DND-41 (cell line): ENCODE results near the gene CHRNA9.

Experiments used
- ATAC-seq: fragments of 200-7000 bp; cut with Tn5 transposase; 3 replicates; pipeline ENCODE4 v1.9.1; 2021; ENCODE audit warnings: low read depth; ENCODE audit not compliant: insufficient read depth
- DNase-seq: peaks from one replicate; pipeline ENCODE4 v3.0.0-alpha.2; 2020
- H2AFZ ChIP-seq: 2 replicates; pipeline ENCODE4 v1.6.0; 2012; ENCODE audit warnings: low read depth, low read length
- H3K27ac ChIP-seq: 2 replicates; pipeline ENCODE4 v1.5.1; 2012; ENCODE audit warnings: low read length, inconsistent platforms
- H3K27me3 ChIP-seq: fragments of 200-600 bp; sonication (generic); 2 replicates; pipeline ENCODE4 v1.6.0; 2012; ENCODE audit warnings: low read length, mild to moderate bottlenecking, inconsistent platforms; ENCODE audit not compliant: insufficient read depth, poor library complexity
- H3K36me3 ChIP-seq: 2 replicates; pipeline ENCODE4 v1.5.1; 2012; ENCODE audit warnings: low read length, inconsistent platforms; ENCODE audit not compliant: insufficient read depth
- H3K4me1 ChIP-seq: 2 replicates; pipeline ENCODE4 v1.5.1; 2012; ENCODE audit warnings: mild to moderate bottlenecking, low read length; ENCODE audit not compliant: insufficient read depth
- H3K4me2 ChIP-seq: 2 replicates; pipeline ENCODE4 v1.6.0; 2012; ENCODE audit warnings: mild to moderate bottlenecking, moderate library complexity, low read length, inconsistent platforms; ENCODE audit not compliant: insufficient read depth
- H3K4me3 ChIP-seq, 2 experiments: fragments of 200-600 bp in 1 of 2; shearing (Covaris generic) in 1 of 2; 2 replicates each; pipeline ENCODE4 v1.5.1; 2012 to 2016; ENCODE audit warnings: inconsistent platforms in 2 of 2, low read length in 2 of 2, mild to moderate bottlenecking in 2 of 2, low read depth in 1 of 2, moderate library complexity in 1 of 2
- H3K79me2 ChIP-seq: 2 replicates; pipeline ENCODE4 v1.6.0; 2012; ENCODE audit warnings: low read length, inconsistent platforms; ENCODE audit not compliant: insufficient read depth
- H3K9ac ChIP-seq: 2 replicates; pipeline ENCODE4 v1.6.0; 2012; ENCODE audit warnings: low read depth, mild to moderate bottlenecking, inconsistent platforms, low read length, moderate library complexity
- H3K9me3 ChIP-seq: 2 replicates; pipeline ENCODE4 v1.5.1; 2012; ENCODE audit warnings: low read length, moderate library complexity, mild to moderate bottlenecking, inconsistent platforms; ENCODE audit not compliant: insufficient read depth, severe bottlenecking
- H4K20me1 ChIP-seq: 2 replicates; pipeline ENCODE4 v1.6.0; 2012; ENCODE audit warnings: low read length; ENCODE audit not compliant: insufficient read depth
- EZH2 ChIP-seq: IDR thresholded peaks from 3 replicates; pipeline ENCODE4 v1.6.1; 2012; ENCODE audit warnings: borderline replicate concordance, low read depth, mild to moderate bottlenecking, moderate library complexity, low read length, inconsistent platforms; ENCODE audit not compliant: severe bottlenecking
- TF ChIP-seq, protein P1 (sequence below): IDR thresholded peaks from 2 replicates; pipeline ENCODE4 v1.5.1; 2012; ENCODE audit warnings: borderline replicate concordance, low read length, moderate library complexity, mild to moderate bottlenecking; ENCODE audit not compliant: poor library complexity, severe bottlenecking; ENCODE audit errors: extremely low read depth

The CHRNA9 gene

DNA sequence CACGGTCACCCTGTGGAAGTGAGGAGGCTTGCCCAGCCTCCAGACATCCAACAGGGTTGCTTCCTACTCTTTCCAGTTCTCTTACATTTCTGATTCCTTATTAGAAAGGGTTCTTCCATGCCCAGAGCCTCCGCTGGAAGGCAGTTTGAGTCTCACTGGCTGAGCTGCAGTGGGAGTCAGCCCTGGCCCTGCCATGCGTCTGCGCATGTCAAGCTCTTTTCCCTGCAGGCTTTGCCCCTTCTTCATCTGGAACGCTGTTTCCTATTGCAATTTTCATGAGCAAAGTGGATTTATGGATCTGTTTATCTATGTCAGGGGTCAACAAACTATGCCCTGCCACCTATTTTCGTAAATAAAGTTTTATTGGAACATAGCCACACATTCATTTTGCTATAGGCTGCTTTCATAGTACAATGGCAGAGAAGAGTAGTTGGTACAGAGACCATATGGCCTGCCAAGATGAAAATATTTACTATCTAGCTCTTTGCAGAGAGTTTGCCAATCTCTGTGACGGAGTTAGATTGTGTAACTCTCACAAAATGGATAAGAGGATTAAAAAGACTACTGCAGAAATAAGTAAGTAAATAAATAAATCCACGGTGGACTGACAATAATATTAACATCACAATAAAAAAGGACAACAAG, 3.9 kb upstream of the CHRNA9 start:
- Histone ChIP-seq H3K4me2 (no peak overlapping the region), H3K27me3 (no peaks in the 10 kb centered on the region), H3K9me3 (no peaks in the 10 kb centered on the region), H3K36me3 (no peaks in the 10 kb centered on the region), H3K4me1 (no peaks in the 10 kb centered on the region), H3K4me3 (no peak overlapping the region), H3K9ac (no peak overlapping the region), H3K79me2 (no peaks in the 10 kb centered on the region), H2AFZ (no peak overlapping the region), H3K27ac (no peak overlapping the region), H4K20me1 (no peaks in the 10 kb centered on the region)
- TF ChIP-seq EZH2 = no peak
- TF ChIP-seq, protein P1, sequence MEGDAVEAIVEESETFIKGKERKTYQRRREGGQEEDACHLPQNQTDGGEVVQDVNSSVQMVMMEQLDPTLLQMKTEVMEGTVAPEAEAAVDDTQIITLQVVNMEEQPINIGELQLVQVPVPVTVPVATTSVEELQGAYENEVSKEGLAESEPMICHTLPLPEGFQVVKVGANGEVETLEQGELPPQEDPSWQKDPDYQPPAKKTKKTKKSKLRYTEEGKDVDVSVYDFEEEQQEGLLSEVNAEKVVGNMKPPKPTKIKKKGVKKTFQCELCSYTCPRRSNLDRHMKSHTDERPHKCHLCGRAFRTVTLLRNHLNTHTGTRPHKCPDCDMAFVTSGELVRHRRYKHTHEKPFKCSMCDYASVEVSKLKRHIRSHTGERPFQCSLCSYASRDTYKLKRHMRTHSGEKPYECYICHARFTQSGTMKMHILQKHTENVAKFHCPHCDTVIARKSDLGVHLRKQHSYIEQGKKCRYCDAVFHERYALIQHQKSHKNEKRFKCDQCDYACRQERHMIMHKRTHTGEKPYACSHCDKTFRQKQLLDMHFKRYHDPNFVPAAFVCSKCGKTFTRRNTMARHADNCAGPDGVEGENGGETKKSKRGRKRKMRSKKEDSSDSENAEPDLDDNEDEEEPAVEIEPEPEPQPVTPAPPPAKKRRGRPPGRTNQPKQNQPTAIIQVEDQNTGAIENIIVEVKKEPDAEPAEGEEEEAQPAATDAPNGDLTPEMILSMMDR = no peak
- DNase-seq = no peak
- ATAC-seq = no peak

DNA sequence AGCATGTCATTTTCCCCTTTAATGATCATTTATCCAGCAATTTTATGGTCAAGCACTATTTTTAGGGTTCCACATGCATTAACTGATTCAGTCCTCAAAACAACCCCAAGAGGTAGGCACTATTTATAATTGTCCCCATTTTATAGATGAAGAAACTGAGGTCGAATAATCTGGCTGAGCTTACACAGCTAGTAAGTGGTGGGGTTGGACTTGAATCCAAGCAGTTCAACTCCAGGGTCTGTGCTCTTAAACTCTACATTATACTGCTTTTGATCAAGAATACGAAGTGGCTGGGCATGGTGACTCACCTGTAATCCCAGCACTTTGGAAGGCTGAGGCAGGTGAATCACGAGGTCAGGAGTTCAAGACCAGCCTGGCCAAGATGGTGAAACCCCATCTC, 3.2 kb upstream of the CHRNA9 start:
- H4K20me1 ChIP-seq = no peaks in the 10 kb centered on the region
- ATAC-seq (no peak), DNase-seq (no peak)
- no peaks in the 10 kb centered on the region for H3K27me3 ChIP-seq
- no peak overlapping the region for H3K9ac ChIP-seq
- H2AFZ ChIP-seq = no peak overlapping the region
- H3K79me2 ChIP-seq = no peaks in the 10 kb centered on the region
- H3K4me2 ChIP-seq = no peak overlapping the region
- H3K4me3 ChIP-seq = no peak overlapping the region
- no peaks in the 10 kb centered on the region for H3K4me1 ChIP-seq
- no peak for TF ChIP-seq EZH2
- no peaks in the 10 kb centered on the region for H3K36me3 ChIP-seq
- H3K27ac ChIP-seq = no peak overlapping the region
- H3K9me3 ChIP-seq = no peaks in the 10 kb centered on the region

DNA sequence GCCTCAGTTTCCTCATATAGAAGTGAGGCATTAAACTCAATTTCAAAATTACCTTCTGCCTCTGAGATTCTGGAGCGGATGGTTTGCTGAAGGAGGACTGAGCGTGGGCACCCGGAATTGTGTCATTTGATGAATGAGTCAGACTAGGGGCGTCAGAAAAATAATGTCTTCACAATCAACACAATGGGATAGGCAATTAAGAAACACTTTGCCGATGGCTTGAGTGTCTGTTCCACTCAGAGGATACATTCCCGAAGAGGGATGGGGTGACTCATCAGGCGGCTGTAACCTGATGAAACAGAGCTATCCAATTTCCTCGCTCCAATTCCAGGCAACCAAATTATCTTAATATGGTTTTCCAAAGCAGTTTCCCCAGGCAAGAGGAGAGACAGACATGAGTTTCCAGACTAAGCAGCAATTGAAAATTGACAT, 1.2 kb upstream of the CHRNA9 start:
- TF ChIP-seq, protein P1 = no peak
- TF ChIP-seq EZH2 = no peak
- H3K4me1 ChIP-seq = no peaks in the 10 kb centered on the region
- no peak overlapping the region for H3K4me3 ChIP-seq
- no peaks in the 10 kb centered on the region for H3K27me3 ChIP-seq
- no peak overlapping the region for H3K4me2 ChIP-seq
- H3K9me3 ChIP-seq = no peaks in the 10 kb centered on the region
- H2AFZ ChIP-seq = no peak overlapping the region
- H3K27ac ChIP-seq = no peak overlapping the region
- H3K9ac ChIP-seq = no peak overlapping the region
- H3K36me3 ChIP-seq = no peaks in the 10 kb centered on the region
- ATAC-seq (no peak), DNase-seq (no peak)
- H4K20me1 ChIP-seq = no peaks in the 10 kb centered on the region
- no peaks in the 10 kb centered on the region for H3K79me2 ChIP-seq

DNA sequence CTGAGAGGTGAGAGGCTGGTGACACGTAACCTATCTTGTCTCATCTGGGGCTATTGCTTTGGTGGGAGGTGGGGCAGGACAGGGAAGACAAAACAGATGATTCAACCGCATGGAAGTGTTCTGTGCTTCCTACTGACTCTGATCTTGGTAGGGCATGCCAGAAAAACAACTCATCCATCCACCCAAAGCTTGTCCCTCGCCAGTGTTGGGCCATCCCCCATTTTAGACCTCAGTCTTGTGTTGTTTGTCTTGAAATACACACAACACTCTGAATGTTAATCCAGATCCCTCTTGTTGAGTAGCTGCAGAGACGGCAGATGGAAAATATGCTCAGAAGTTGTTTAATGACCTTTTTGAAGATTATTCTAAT, 377 bp downstream of the CHRNA9 start:
- no peaks in the 10 kb centered on the region for H4K20me1 ChIP-seq
- no peaks in the 10 kb centered on the region for H3K27me3 ChIP-seq
- no peak overlapping the region for H3K9ac ChIP-seq
- DNase-seq = no peak
- H2AFZ ChIP-seq = no peak overlapping the region
- no peaks in the 10 kb centered on the region for H3K79me2 ChIP-seq
- no peak overlapping the region for H3K4me3 ChIP-seq
- H3K4me1 ChIP-seq = no peaks in the 10 kb centered on the region
- no peak overlapping the region for H3K27ac ChIP-seq
- H3K36me3 ChIP-seq = no peaks in the 10 kb centered on the region
- no peak for TF ChIP-seq EZH2
- TF ChIP-seq, protein P1 = no peak
- ATAC-seq = no peak
- H3K4me2 ChIP-seq = no peak overlapping the region
- no peaks in the 10 kb centered on the region for H3K9me3 ChIP-seq
